ENCODE measurements around the gene SLC1A3. TPM values are rescaled to one million over a fixed set of nuclear protein-coding genes. Genes with fewer than 3 reads are reported as not detected.
"Not testable (repeated sequence)": the region's sequence is repeated elsewhere in the genome, so short reads cannot be mapped to it uniquely, and the experiment has no call there.

Gene SLC1A3
- total RNA-seq, 1 donor from 2014 or later: 14.5 TPM

- no peak overlapping the region for H3K4me3 Mint-ChIP-seq (ENCODE audit: low read depth)
- no peak for TF ChIP-seq CTCF (IDR thresholded peaks at IDR 0.05; ENCODE audit: unreplicated experiment)
- DNase-seq (ENCODE audit: low spot score, unreplicated experiment): no peak
- no peak overlapping the region for H3K27ac Mint-ChIP-seq
- H3K4me1 Mint-ChIP-seq (ENCODE audit: low read depth): peaks cover 7% of the 10 kb centered on the region
- H3K27me3 Mint-ChIP-seq: peaks cover 5% of the 10 kb centered on the region
- no peaks in the 10 kb centered on the region for H3K36me3 Mint-ChIP-seq (ENCODE audit: insufficient read depth)
- no peaks in the 10 kb centered on the region for H3K9me3 Mint-ChIP-seq (ENCODE audit: low read depth)
Measured at GRCh38 chr5:36584009-36584875, 22.2 kb upstream of the SLC1A3 start.

- peaks cover 7% of the 10 kb centered on the region for H3K27me3 Mint-ChIP-seq
Measured at GRCh38 chr5:36585701-36586100, 20.7 kb upstream of the SLC1A3 start.

GRCh38 chr5:36587354-36587753 lies 19.1 kb upstream of the SLC1A3 start:
- no peak for TF ChIP-seq CTCF (IDR thresholded peaks at IDR 0.05; ENCODE audit: unreplicated experiment)
- Mint-ChIP-seq H3K27me3 (peaks cover 10% of the 10 kb centered on the region), H3K27ac (no peak overlapping the region), H3K36me3 (ENCODE audit: insufficient read depth) (no peaks in the 10 kb centered on the region), H3K4me3 (ENCODE audit: low read depth) (no peak overlapping the region), H3K9me3 (ENCODE audit: low read depth) (no peaks in the 10 kb centered on the region), H3K4me1 (ENCODE audit: low read depth) (peaks cover 7% of the 10 kb centered on the region)
- DNase-seq (ENCODE audit: low spot score, unreplicated experiment): no peak

More at GRCh38 chr5:36585701-36586100, 20.7 kb upstream of the SLC1A3 start:
- peaks cover 7% of the 10 kb centered on the region for H3K4me1 Mint-ChIP-seq (ENCODE audit: low read depth)
- no peaks in the 10 kb centered on the region for H3K9me3 Mint-ChIP-seq (ENCODE audit: low read depth)
- no peak overlapping the region for H3K27ac Mint-ChIP-seq
- DNase-seq (ENCODE audit: low spot score, unreplicated experiment): no peak
- no peak overlapping the region for H3K4me3 Mint-ChIP-seq (ENCODE audit: low read depth)
- TF ChIP-seq CTCF (IDR thresholded peaks at IDR 0.05; ENCODE audit: unreplicated experiment): no peak
- no peaks in the 10 kb centered on the region for H3K36me3 Mint-ChIP-seq (ENCODE audit: insufficient read depth)

GRCh38 chr5:36589735-36590134 lies 16.7 kb upstream of the SLC1A3 start:
- H3K4me1 Mint-ChIP-seq (ENCODE audit: low read depth); H3K9me3 Mint-ChIP-seq (ENCODE audit: low read depth); DNase-seq (ENCODE audit: low spot score, unreplicated experiment); H3K36me3 Mint-ChIP-seq (ENCODE audit: insufficient read depth); H3K27ac Mint-ChIP-seq; H3K4me3 Mint-ChIP-seq (ENCODE audit: low read depth): not testable (repeated sequence)
- H3K27me3 Mint-ChIP-seq: peaks cover 10% of the 10 kb centered on the region

- H3K9me3 Mint-ChIP-seq (ENCODE audit: low read depth): no peaks in the 10 kb centered on the region
- H3K27me3 Mint-ChIP-seq: peaks cover 5% of the 10 kb centered on the region
- H3K27ac Mint-ChIP-seq: no peak overlapping the region
- no peaks in the 10 kb centered on the region for H3K36me3 Mint-ChIP-seq (ENCODE audit: insufficient read depth)
- no peak for TF ChIP-seq CTCF (IDR thresholded peaks at IDR 0.05; ENCODE audit: unreplicated experiment)
- peaks cover 7% of the 10 kb centered on the region for H3K4me1 Mint-ChIP-seq (ENCODE audit: low read depth)
- H3K4me3 Mint-ChIP-seq (ENCODE audit: low read depth): no peak overlapping the region
- no peak for DNase-seq (ENCODE audit: low spot score, unreplicated experiment)
Measured at GRCh38 chr5:36590513-36591286, 15.7 kb upstream of the SLC1A3 start.
